ENCODE results near the gene BDH1. TPM values are rescaled to one million over a fixed set of nuclear protein-coding genes. Genes with fewer than 3 reads are reported as not detected.

Gene BDH1
- total and polyA plus RNA-seq, 3 donors from 2014 or later = 12.8 to 22.4 (median 14.4) TPM

- Histone ChIP-seq H3K4me3 (no peak overlapping the region), H3K9me3 (no peaks in the 10 kb centered on the region), H3K4me1 (no peaks in the 10 kb centered on the region), H3K36me3 (ENCODE audit: low read depth, missing control alignments) (no peaks in the 10 kb centered on the region), H3K27ac (no peak overlapping the region), H3K27me3 (no peaks in the 10 kb centered on the region)
- intact Hi-C loops (cut with DNase I; ENCODE audit: low total_unique reads) = no loop called here
- DNase-seq = no peak
- 53 to 59% methylated on average over 5 of the region's 5 CpGs for WGBS, 2 donors
- TF ChIP-seq POLR2A (IDR thresholded peaks at IDR 0.05) = no peak
- no peak for TF ChIP-seq CTCF (IDR thresholded peaks at IDR 0.05)
Measured at GRCh38 chr3:197561926-197562325, 6.2 kb upstream of the BDH1 start.

- DNase-seq = no peak
- Histone ChIP-seq H3K4me3 (no peak overlapping the region), H3K27ac (no peak overlapping the region), H3K27me3 (no peaks in the 10 kb centered on the region), H3K4me1 (no peaks in the 10 kb centered on the region), H3K36me3 (ENCODE audit: low read depth, missing control alignments) (no peaks in the 10 kb centered on the region), H3K9me3 (no peaks in the 10 kb centered on the region)
- 53 to 70% methylated on average over 3 of the region's 3 CpGs for WGBS, 2 donors
- no peak for TF ChIP-seq POLR2A (IDR thresholded peaks at IDR 0.05)
- TF ChIP-seq CTCF (IDR thresholded peaks at IDR 0.05) = no peak
- intact Hi-C loops (cut with DNase I; ENCODE audit: low total_unique reads) = no loop called here
Measured at GRCh38 chr3:197559651-197560050, 3.9 kb upstream of the BDH1 start.

GRCh38 chr3:197554562-197555280 lies 1.0 kb downstream of the BDH1 start:
- no peaks in the 10 kb centered on the region for H3K27me3 ChIP-seq
- H3K27ac ChIP-seq = peak overlapping the region; percentile 85 to 89
- TF ChIP-seq POLR2A (IDR thresholded peaks at IDR 0.05) = no peak
- peak; percentile 27 to 41 (median 39) for TF ChIP-seq CTCF (IDR thresholded peaks at IDR 0.05)
- peak overlapping the region; percentile 55 to 91 for H3K4me3 ChIP-seq
- intact Hi-C loops (cut with DNase I; ENCODE audit: low total_unique reads) = no loop called here
- 0% methylated on average over 13 to 60 of the region's 60 CpGs for WGBS, 2 donors
- DNase-seq = peak; percentile 98
- H3K36me3 ChIP-seq (ENCODE audit: low read depth, missing control alignments) = no peaks in the 10 kb centered on the region
- no peaks in the 10 kb centered on the region for H3K9me3 ChIP-seq
- H3K4me1 ChIP-seq = no peaks in the 10 kb centered on the region

GRCh38 chr3:197554196-197554561 lies 1.6 kb downstream of the BDH1 start:
- intact Hi-C loops (cut with DNase I; ENCODE audit: low total_unique reads) = no loop called here
- no peaks in the 10 kb centered on the region for H3K36me3 ChIP-seq (ENCODE audit: low read depth, missing control alignments)
- peak overlapping the region; percentile 55 to 91 for H3K4me3 ChIP-seq
- H3K9me3 ChIP-seq = no peaks in the 10 kb centered on the region
- 24 to 31% methylated on average over 10 of the region's 10 CpGs for WGBS, 2 donors
- H3K27me3 ChIP-seq = no peaks in the 10 kb centered on the region
- H3K27ac ChIP-seq = peak overlapping the region; percentile 85 to 89
- no peak for DNase-seq
- peaks cover 2% of the 10 kb centered on the region for H3K4me1 ChIP-seq
- TF ChIP-seq POLR2A (IDR thresholded peaks at IDR 0.05) (no peak), CTCF (IDR thresholded peaks at IDR 0.05) (no peak)

- no peak for DNase-seq
- no peaks in the 10 kb centered on the region for H3K9me3 ChIP-seq
- no peak for TF ChIP-seq POLR2A (IDR thresholded peaks at IDR 0.05)
- no peak for TF ChIP-seq CTCF (IDR thresholded peaks at IDR 0.05)
- intact Hi-C loops (cut with DNase I; ENCODE audit: low total_unique reads) = no loop called here
- peaks cover 2% of the 10 kb centered on the region for H3K4me1 ChIP-seq
- no peaks in the 10 kb centered on the region for H3K36me3 ChIP-seq (ENCODE audit: low read depth, missing control alignments)
- 96 to 97% methylated on average over 6 of the region's 6 CpGs for WGBS, 2 donors
- H3K27ac ChIP-seq = no peak overlapping the region
- no peak overlapping the region for H3K4me3 ChIP-seq
- no peaks in the 10 kb centered on the region for H3K27me3 ChIP-seq
Measured at GRCh38 chr3:197552198-197552597, 3.6 kb downstream of the BDH1 start.

Measured in testis (tissue), 3 donors.